ENCODE measurements around the gene FRAS1. TPM values are rescaled to one million over a fixed set of nuclear protein-coding genes. Genes with fewer than 3 reads are reported as not detected.

FRAS1 gene
- total RNA-seq, 1 experiment from 2014 or later: 82.0 TPM

- TF ChIP-seq HMGA2 (CRISPR knock-in tag; IDR thresholded peaks at IDR 0.05): no peak
- no peak for TF ChIP-seq FOXK1 (CRISPR knock-in tag; IDR thresholded peaks at IDR 0.05)
- no peak for TF ChIP-seq E2F1 (CRISPR knock-in tag; IDR thresholded peaks at IDR 0.05)
- no peak for TF ChIP-seq ZNF138 (CRISPR knock-in tag; conservative IDR thresholded peaks at IDR 0.05)
- no peak for TF ChIP-seq ZBTB21 (CRISPR knock-in tag; IDR thresholded peaks at IDR 0.05; ENCODE audit: borderline replicate concordance)
- no peak for TF ChIP-seq PRDM15 (CRISPR knock-in tag; IDR thresholded peaks at IDR 0.05)
- TF ChIP-seq ERG (CRISPR knock-in tag; IDR thresholded peaks at IDR 0.05): no peak
- no peak for TF ChIP-seq GABPB1 (CRISPR knock-in tag; IDR thresholded peaks at IDR 0.05)
- TF ChIP-seq, protein P1, sequence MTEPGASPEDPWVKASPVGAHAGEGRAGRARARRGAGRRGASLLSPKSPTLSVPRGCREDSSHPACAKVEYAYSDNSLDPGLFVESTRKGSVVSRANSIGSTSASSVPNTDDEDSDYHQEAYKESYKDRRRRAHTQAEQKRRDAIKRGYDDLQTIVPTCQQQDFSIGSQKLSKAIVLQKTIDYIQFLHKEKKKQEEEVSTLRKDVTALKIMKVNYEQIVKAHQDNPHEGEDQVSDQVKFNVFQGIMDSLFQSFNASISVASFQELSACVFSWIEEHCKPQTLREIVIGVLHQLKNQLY (CRISPR knock-in tag; IDR thresholded peaks at IDR 0.05): no peak
- TF ChIP-seq NFYB (CRISPR knock-in tag; conservative IDR thresholded peaks at IDR 0.05; ENCODE audit: low read depth): no peak
- TF ChIP-seq GRHL2 (CRISPR knock-in tag; IDR thresholded peaks at IDR 0.05; ENCODE audit: insufficient replicate concordance, severe bottlenecking): no peak
- TF ChIP-seq IRF1 (CRISPR knock-in tag; IDR thresholded peaks at IDR 0.05): no peak
Observed at GRCh38 chr4:78480286-78480685, 423.2 kb downstream of the FRAS1 start.

GRCh38 chr4:78481180-78481579, 424.1 kb downstream of the FRAS1 start:
- CTCF ChIA-PET: no interaction called here
- Mint-ChIP-seq H3K4me1 (no peaks in the 10 kb centered on the region), H3K36me3 (peaks cover 42% of the 10 kb centered on the region), H3K4me3 (no peak overlapping the region), H3K27ac (no peak overlapping the region), H3K9me3 (no peaks in the 10 kb centered on the region), H3K27me3 (ENCODE audit: low read depth) (no peaks in the 10 kb centered on the region)
- POLR2A ChIA-PET: no interaction called here
- no peak for DNase-seq (ENCODE audit: low spot score)
- ATAC-seq: no peak
- TF ChIP-seq PREB (CRISPR knock-in tag; IDR thresholded peaks at IDR 0.05; ENCODE audit: borderline replicate concordance) (no peak), JAZF1 (CRISPR knock-in tag; IDR thresholded peaks at IDR 0.05) (no peak), TCF7 (CRISPR knock-in tag; IDR thresholded peaks at IDR 0.05; ENCODE audit: low read depth) (no peak), ZNF121 (CRISPR knock-in tag; IDR thresholded peaks at IDR 0.05) (no peak), MYBL2 (CRISPR knock-in tag; IDR thresholded peaks at IDR 0.05) (no peak), CREM (CRISPR knock-in tag; IDR thresholded peaks at IDR 0.05) (no peak), USF1 (CRISPR knock-in tag; IDR thresholded peaks at IDR 0.05) (no peak), SOX15 (CRISPR knock-in tag; IDR thresholded peaks at IDR 0.05) (no peak), ATF2 (CRISPR knock-in tag; IDR thresholded peaks at IDR 0.05; ENCODE audit: borderline replicate concordance, low read depth) (no peak), TEAD4 (CRISPR knock-in tag; IDR thresholded peaks at IDR 0.05) (no peak), FOXK1 (CRISPR knock-in tag; IDR thresholded peaks at IDR 0.05) (no peak), EMX1 (CRISPR knock-in tag; IDR thresholded peaks at IDR 0.05) (no peak)
- TF ChIP-seq, protein P2, sequence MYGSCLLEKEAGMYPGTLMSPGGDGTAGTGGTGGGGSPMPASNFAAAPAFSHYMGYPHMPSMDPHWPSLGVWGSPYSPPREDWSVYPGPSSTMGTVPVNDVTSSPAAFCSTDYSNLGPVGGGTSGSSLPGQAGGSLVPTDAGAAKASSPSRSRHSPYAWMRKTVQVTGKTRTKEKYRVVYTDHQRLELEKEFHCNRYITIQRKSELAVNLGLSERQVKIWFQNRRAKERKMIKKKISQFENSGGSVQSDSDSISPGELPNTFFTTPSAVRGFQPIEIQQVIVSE (CRISPR knock-in tag; IDR thresholded peaks at IDR 0.05; ENCODE audit: borderline replicate concordance): no peak

More at GRCh38 chr4:78480286-78480685, 423.2 kb downstream of the FRAS1 start:
- Mint-ChIP-seq H3K36me3 (peaks cover 42% of the 10 kb centered on the region), H3K4me1 (no peaks in the 10 kb centered on the region), H3K4me3 (no peak overlapping the region), H3K27me3 (ENCODE audit: low read depth) (no peaks in the 10 kb centered on the region), H3K27ac (no peak overlapping the region), H3K9me3 (no peaks in the 10 kb centered on the region)
- ATAC-seq (no peak), DNase-seq (ENCODE audit: low spot score) (no peak)
- CTCF ChIA-PET: no interaction called here
- POLR2A ChIA-PET: no interaction called here

Measured in WTC11 (cell line).